ENCODE measurements around the gene ZBTB22.
A peak's percentile ranks its signal among the peaks of the same experiment; 100 is the strongest.
"Not testable (repeated sequence)": the region's sequence is repeated elsewhere in the genome, so short reads cannot be mapped to it uniquely, and the experiment has no call there.

ZBTB22 gene

GRCh38 chr6:33278810-33279209 lies 38.7 kb downstream of the ZBTB22 start:
- no peak for DNase-seq

- no peak for DNase-seq
Observed at GRCh38 chr6:33278392-33278741, 39.2 kb downstream of the ZBTB22 start.

DNA sequence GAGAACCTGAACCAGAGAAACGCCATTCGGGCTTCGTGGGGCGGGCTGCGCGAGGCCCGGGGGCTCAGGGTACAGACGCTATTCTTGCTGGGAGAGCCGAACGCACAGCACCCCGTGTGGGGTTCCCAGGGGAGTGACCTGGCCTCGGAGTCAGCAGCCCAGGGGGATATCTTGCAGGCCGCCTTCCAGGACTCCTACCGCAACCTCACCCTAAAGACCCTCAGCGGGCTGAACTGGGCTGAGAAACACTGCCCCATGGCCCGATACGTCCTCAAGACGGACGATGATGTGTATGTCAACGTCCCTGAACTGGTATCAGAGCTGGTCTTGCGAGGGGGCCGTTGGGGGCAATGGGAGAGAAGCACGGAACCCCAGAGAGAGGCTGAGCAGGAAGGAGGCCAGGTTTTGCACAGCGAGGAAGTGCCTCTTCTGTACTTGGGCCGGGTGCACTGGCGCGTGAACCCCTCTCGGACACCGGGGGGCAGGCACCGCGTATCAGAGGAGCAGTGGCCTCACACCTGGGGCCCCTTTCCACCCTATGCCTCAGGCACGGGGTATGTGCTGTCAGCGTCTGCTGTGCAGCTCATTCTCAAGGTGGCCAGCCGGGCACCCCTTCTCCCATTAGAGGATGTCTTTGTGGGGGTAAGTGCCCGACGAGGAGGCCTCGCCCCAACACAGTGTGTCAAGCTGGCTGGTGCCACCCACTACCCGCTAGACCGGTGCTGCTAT lies 39.7 kb downstream of the ZBTB22 start:
- no peak for DNase-seq

DNA sequence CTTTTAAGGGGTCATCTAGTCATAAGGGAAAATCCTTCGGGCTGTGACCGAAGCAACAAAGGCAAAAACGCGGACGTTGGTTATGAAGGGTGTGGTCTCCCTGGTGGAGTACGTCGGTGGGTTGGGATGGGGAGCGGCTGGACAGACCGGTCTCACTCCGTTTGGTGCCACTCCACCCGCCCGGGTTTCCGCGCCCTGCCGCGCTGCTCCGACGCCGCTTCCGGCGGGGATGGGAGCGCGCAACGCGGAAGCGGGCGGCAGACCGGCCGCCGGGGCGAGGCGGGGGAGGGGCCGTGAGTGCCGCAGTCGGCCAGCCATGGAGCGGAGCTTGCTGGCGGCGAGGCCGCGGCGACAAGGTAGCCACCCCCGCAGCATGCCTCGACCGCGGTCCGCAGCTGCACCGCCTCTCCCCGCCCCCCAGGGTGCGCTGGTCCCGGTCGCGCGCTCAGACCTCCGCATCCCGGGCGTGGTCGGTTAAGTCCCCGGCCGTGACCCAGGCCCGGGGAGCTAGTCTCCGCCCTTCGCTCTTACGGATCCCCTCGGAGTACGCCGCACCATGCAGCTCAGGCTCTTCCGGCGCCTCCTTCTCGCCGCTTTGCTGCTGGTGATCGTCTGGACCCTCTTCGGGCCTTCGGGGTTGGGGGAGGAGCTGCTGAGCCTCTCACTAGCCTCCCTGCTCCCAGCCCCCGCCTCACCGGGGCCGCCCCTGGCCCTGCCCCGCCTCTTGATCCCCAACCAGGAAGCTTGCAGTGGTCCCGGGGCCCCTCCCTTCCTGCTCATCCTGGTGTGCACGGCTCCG lies 40.5 kb downstream of the ZBTB22 start, which contains the start of gene B3GALT4:
Gene B3GALT4, plus strand, starts transcription at position 260 of the 799 bp plus-strand sequence. Its CDS starts 297 bp downstream, at position 557.
- no peak for DNase-seq

- DNase-seq: no peak
Observed at GRCh38 chr6:33276581-33276863, 41.0 kb downstream of the ZBTB22 start.

GRCh38 chr6:33275795-33276580 lies 41.6 kb downstream of the ZBTB22 start:
- DNase-seq: not testable (repeated sequence)

DNA sequence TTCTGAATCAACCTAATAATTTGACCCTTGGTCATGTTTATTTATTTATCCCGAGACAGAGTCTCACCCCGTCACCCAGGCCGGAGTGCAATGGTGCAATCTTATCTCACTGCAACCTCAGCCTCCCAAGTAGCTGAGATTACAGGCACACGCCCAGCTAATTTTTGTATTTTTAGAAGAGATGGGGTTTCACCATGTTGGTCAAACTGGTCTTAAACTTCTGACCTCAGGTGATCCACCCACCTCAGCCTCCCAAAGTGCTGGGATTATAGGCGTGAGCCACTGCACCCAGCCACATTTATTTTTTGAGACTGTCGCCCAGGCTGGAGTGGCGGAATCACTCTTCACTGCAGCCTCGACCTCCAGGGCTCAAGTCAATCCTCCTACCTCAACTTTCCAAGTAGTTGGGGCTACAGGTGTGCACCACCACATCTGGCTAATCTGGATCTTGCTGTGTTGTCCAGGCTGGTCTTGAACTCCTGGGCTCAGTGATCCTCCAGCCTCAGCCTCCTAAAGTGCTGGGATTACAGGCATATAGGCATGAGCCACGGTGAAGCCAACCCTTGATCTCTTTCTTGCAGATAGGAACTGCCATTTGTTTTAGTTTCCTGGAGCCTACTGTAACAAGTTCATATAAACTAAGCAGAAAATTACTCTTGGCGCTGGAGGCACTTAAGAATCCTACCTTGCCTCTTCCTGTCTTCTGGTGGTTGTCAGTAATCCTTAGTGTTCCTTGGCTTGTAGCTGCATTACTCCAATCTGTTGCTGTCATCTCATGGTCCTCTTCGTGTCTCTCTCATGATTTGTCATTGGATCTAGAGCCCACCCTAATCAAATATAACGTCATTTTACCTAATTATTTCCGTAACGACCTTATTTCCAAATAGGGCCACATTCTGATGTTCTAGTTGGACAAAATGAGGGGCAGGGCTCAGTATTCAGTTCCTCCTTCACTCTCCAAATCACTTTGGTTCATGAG lies 43.3 kb downstream of the ZBTB22 start:
- DNase-seq: no peak

DNA sequence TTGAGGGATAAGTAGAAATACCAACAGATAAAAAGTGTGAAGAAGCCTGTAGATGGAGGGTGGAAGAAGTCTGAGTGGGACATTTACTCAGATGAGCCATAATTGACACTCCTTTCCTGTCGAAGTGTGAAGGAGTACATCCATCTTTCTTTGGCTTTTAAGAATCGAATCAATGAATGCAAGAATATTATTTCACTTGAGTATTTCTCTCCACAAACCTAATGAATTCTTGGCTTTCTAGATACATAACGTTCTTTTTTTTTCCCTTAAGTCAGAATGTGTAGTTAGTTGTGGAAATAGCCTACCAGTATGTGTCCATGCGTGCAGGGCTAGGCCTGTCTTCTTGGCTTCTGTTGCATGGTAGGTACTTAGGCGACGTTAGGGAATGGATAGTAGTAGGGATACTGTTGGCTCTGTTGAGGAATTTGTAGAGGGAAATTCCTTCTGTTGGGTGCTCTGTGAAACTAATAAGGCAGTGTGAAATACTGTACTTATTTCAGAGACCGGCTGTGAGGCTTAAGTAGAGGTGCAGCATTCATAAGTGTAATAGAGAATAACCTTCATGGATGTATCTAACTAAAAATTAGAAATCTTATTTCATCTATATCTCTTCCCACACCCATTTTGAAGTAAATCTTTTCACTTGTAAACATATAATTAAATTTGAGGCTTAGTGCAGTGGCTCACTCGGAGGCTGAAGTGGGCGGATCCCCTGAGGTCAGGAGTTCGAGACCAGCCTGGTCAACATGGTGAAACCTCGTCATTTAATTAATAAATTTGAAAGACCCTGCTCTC lies 44.2 kb downstream of the ZBTB22 start:
- no peak for DNase-seq

DNA sequence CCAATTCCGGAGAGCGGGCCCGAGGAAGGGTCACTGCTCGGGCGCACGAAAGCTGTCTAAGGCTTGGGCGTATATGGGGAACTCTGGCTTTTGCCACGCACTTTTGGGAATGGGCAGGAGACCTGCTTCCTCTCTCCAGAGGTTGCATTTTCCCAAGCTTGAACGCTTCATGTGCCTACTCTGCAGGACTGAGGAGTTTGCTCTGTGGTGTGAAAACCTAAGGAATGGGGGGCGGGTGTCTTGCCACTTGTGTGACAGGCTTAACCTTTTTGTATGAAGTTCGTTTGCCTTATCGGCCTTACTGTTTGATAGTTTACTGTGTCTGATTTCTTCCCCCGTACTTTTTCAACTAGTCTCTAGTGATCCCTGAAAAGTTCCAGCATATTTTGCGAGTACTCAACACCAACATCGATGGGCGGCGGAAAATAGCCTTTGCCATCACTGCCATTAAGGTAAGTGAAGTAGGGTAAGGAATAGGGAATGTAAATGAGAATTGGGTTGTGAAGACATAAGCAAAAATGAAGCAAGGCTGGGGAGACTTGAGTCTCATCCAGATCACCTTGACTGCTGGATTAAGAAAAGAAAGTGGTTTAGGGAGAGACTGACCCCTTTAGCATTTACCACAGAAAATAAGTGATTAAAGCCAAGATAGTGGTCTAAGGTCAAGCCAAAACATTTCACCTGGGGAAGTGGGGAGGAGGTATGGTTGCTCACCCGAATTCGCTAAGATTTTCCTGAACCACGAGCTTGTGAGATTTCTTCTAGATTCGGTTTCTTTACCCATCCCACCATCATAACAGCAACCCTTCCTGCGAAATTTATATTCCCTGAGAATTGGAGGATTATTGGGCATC lies 45.0 kb downstream of the ZBTB22 start:
- no peak for DNase-seq

- DNase-seq: peak; percentile 99
Observed at GRCh38 chr6:33271468-33272274, 45.9 kb downstream of the ZBTB22 start, which contains the start of the genes RPS18 and VPS52. TSS of gene RPS18 (plus strand) at chr6:33272075. CDS start at chr6:33272120, 45 bp downstream. TSS of gene VPS52 (minus strand) at chr6:33271876. CDS start at chr6:33271675, 201 bp downstream.

DNA sequence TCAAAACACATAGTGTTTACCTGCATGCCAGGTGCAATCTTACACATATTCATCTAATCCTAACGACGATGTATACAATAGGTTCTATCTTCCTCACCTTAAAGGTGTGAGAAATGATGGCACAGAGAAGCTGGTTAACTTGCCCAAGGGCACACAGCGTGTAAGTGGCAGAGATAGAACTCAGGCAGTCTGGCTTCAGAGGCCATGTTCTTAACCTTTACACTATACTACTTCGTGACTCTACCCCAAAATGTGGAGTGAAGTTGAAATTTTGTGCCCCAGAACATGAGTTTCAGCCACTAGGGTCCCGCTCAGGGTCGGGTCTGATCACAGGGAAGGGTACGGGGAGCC lies 46.5 kb downstream of the ZBTB22 start:
- peak; percentile 84 for DNase-seq
